ENCODE data around the gene RHBDD2. TPM values are rescaled to one million over a fixed set of nuclear protein-coding genes. Genes with fewer than 3 reads are reported as not detected.

Gene RHBDD2
- total RNA-seq, 1 donor from 2014 or later, result 50.7 TPM

DNA sequence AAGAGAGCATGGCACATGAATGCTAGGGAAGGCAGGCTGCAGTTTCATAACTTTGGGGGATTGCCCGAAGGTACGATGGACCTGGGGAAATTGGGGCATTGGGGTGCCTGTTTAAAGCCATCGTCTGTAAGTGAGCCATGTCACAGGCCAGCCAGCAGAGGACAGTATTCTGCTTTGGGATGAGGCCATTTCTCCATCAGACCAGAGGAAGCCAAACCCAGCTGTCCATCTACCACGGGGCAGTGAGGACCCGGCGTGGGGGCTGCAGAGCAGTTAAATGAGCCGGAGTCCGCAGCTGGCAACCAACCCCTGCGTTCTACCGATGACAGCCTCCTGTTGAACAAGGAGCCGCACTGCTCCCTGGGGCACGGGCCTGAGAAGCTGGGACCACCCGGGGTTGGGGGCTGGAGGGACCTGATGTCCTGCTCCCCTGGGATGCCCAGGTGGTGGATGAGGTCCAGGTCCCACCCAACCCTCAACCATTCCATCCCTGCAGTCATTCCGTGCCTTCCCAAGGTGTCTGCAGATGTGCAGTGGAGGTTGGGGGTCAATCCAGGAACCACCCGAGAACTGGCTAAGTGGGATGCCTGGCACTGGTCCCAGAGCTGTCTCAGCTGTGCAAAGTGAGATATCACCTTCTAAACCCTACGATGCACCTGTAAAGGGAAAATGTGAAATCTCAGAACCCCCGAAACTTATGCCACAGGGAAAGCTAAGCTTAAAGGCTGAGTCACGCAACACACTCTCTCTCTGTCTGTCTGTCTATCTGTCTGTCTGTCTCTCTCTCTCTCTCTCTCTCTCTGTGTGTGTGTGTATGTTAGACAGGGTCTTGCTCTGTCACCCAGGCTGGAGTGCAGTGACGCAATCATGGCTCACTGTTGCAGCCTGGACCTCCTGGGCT is 12.1 kb upstream of the RHBDD2 start:
- DNase-seq (ENCODE audit: low spot score), result peak; percentile 53
- H3K36me3 Mint-ChIP-seq (ENCODE audit: low read depth, unreplicated experiment), result no peaks in the 10 kb centered on the region

DNA sequence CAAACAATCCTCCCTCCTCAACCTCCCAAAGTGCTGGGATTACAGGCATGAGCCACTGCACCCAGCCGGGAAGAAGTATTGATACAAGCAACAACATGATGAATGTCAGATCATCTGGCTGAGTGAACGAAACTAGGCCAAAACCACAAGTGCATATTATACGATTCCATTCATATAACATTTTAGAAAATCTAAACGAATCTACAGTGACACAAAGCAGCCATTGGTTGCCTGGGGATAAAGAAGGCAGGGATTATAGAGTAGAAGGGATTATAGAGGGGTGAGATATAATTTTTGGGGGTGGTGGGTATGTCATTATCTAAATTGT is 11.5 kb upstream of the RHBDD2 start:
- peaks cover 4% of the 10 kb centered on the region for H3K27me3 Mint-ChIP-seq (ENCODE audit: unreplicated experiment)
- TF ChIP-seq, protein P1, sequence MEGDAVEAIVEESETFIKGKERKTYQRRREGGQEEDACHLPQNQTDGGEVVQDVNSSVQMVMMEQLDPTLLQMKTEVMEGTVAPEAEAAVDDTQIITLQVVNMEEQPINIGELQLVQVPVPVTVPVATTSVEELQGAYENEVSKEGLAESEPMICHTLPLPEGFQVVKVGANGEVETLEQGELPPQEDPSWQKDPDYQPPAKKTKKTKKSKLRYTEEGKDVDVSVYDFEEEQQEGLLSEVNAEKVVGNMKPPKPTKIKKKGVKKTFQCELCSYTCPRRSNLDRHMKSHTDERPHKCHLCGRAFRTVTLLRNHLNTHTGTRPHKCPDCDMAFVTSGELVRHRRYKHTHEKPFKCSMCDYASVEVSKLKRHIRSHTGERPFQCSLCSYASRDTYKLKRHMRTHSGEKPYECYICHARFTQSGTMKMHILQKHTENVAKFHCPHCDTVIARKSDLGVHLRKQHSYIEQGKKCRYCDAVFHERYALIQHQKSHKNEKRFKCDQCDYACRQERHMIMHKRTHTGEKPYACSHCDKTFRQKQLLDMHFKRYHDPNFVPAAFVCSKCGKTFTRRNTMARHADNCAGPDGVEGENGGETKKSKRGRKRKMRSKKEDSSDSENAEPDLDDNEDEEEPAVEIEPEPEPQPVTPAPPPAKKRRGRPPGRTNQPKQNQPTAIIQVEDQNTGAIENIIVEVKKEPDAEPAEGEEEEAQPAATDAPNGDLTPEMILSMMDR (IDR thresholded peaks at IDR 0.05; ENCODE audit: unreplicated experiment), result no peak
- H3K9me3 Mint-ChIP-seq (ENCODE audit: unreplicated experiment), result no peaks in the 10 kb centered on the region
- H3K36me3 Mint-ChIP-seq (ENCODE audit: low read depth, unreplicated experiment), result no peaks in the 10 kb centered on the region
- DNase-seq (ENCODE audit: low spot score), result no peak
- no peaks in the 10 kb centered on the region for H3K4me1 Mint-ChIP-seq (ENCODE audit: unreplicated experiment)
- H3K27ac Mint-ChIP-seq (ENCODE audit: unreplicated experiment), result no peak overlapping the region
- H3K4me3 Mint-ChIP-seq (ENCODE audit: unreplicated experiment), result no peak overlapping the region

More for the DNA sequence above, 12.1 kb upstream of the RHBDD2 start:
- H3K4me3 Mint-ChIP-seq (ENCODE audit: unreplicated experiment), result no peak overlapping the region
- no peaks in the 10 kb centered on the region for H3K4me1 Mint-ChIP-seq (ENCODE audit: unreplicated experiment)
- H3K27ac Mint-ChIP-seq (ENCODE audit: unreplicated experiment), result no peak overlapping the region
- TF ChIP-seq, protein P1 (IDR thresholded peaks at IDR 0.05; ENCODE audit: unreplicated experiment), result peak; percentile 64
- peaks cover 4% of the 10 kb centered on the region for H3K27me3 Mint-ChIP-seq (ENCODE audit: unreplicated experiment)
- no peaks in the 10 kb centered on the region for H3K9me3 Mint-ChIP-seq (ENCODE audit: unreplicated experiment)

DNA sequence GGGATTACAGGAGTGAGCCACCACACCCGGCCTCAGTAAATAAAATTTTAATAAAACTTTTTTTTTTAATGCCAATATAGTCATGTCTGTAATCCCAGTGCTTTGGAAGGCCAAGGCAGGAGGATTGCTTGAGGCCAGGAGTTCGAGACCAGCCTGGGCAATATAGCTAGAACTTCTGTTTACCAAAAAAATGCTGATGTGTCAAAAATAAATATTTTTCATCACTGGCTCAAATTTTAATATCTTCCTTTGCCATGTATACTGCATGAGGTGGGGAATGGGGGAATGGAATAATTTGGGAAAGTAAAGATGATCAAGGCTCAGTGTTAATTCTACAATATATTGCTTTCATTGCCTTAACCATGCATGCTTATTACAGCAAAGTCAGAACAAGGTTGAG is 10.7 kb upstream of the RHBDD2 start:
- TF ChIP-seq, protein P1 (IDR thresholded peaks at IDR 0.05; ENCODE audit: unreplicated experiment), result no peak
- Mint-ChIP-seq H3K36me3 (ENCODE audit: low read depth, unreplicated experiment) (no peaks in the 10 kb centered on the region), H3K27ac (ENCODE audit: unreplicated experiment) (no peak overlapping the region)

DNA sequence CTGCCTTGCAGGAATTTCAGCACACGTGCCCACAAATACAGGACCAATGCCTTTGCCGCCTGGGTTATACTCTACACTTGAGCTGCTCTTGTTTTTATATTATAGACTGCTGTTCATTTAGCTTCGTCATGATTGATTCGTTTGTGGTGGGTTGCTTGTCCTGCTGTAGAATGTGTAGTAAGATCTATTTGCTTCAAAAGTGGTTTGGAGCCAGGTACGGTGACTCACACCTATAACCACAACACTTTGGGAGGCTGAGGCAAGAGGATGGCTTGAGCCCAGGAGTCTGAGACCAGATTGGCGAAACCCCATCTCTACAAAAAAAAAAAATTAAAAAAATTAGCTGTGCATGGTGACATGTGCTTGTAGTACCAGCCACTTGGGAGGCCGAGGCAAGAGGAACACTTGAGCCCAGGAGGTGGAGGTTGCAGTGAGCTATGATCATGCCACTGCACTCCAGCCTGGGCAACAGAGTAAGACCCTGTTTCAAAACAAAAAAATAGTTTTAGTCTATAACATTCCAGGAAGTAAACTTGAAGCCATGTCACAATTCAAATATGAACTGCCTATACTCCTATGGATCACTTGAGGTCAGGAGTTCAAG is 9.0 kb upstream of the RHBDD2 start:
- Mint-ChIP-seq H3K4me1 (ENCODE audit: unreplicated experiment) (no peaks in the 10 kb centered on the region), H3K27ac (ENCODE audit: unreplicated experiment) (no peak overlapping the region), H3K4me3 (ENCODE audit: unreplicated experiment) (no peak overlapping the region), H3K36me3 (ENCODE audit: low read depth, unreplicated experiment) (no peaks in the 10 kb centered on the region), H3K27me3 (ENCODE audit: unreplicated experiment) (peaks cover 2% of the 10 kb centered on the region), H3K9me3 (ENCODE audit: unreplicated experiment) (no peaks in the 10 kb centered on the region)
- TF ChIP-seq, protein P1 (IDR thresholded peaks at IDR 0.05; ENCODE audit: unreplicated experiment), result no peak
- DNase-seq (ENCODE audit: low spot score), result no peak

More for the DNA sequence above, 10.7 kb upstream of the RHBDD2 start:
- DNase-seq (ENCODE audit: low spot score), result no peak
- Mint-ChIP-seq H3K4me1 (ENCODE audit: unreplicated experiment) (no peaks in the 10 kb centered on the region), H3K9me3 (ENCODE audit: unreplicated experiment) (no peaks in the 10 kb centered on the region), H3K27me3 (ENCODE audit: unreplicated experiment) (peaks cover 4% of the 10 kb centered on the region), H3K4me3 (ENCODE audit: unreplicated experiment) (no peak overlapping the region)

Measured in endothelial cell (in vitro differentiated cells).